GM19351 (cell line): ENCODE results near the gene LRRC56.
"Not testable (repeated sequence)": the region's sequence is repeated elsewhere in the genome, so short reads cannot be mapped to it uniquely, and the experiment has no call there.

ENCODE experiments used
- ATAC-seq: cut with Tn5 transposase; IDR thresholded peaks from one replicate; pipeline ENCODE4 v1.9.1; 2021; ENCODE audit warnings: mild to moderate bottlenecking, moderate library complexity; ENCODE audit not compliant: unreplicated experiment

Gene LRRC56

GRCh38 chr11:501001-501682 lies 36.2 kb upstream of the LRRC56 start:
- ATAC-seq, result no peak

- ATAC-seq, result no peak
Observed at GRCh38 chr11:501683-502287, 35.5 kb upstream of the LRRC56 start.

- ATAC-seq, result no peak
Observed at GRCh38 chr11:502288-503178, 34.8 kb upstream of the LRRC56 start.

GRCh38 chr11:503179-503981 lies 33.9 kb upstream of the LRRC56 start:
- peak; percentile 25 for ATAC-seq

GRCh38 chr11:504053-504993 lies 33.0 kb upstream of the LRRC56 start:
- ATAC-seq, result no peak

GRCh38 chr11:504994-505344 lies 32.4 kb upstream of the LRRC56 start:
- no peak for ATAC-seq

GRCh38 chr11:506238-506994 lies 30.9 kb upstream of the LRRC56 start:
- peak; percentile 67 for ATAC-seq

- ATAC-seq, result peak; percentile 43
Observed at GRCh38 chr11:506995-507726, 30.2 kb upstream of the LRRC56 start, which contains the start of gene RNH1. Gene RNH1 (minus strand): TSS chr11:507242. CDS start chr11:502162, 5,080 bp downstream.

- ATAC-seq, result no peak
Observed at GRCh38 chr11:507727-508515, 29.4 kb upstream of the LRRC56 start.

GRCh38 chr11:508956-509355 lies 28.4 kb upstream of the LRRC56 start:
- no peak for ATAC-seq

GRCh38 chr11:512761-513595 lies 24.3 kb upstream of the LRRC56 start:
- ATAC-seq, result no peak

- no peak for ATAC-seq
Observed at GRCh38 chr11:514606-515005, 22.7 kb upstream of the LRRC56 start.

- ATAC-seq, result no peak
Observed at GRCh38 chr11:515131-515530, 22.2 kb upstream of the LRRC56 start.

- no peak for ATAC-seq
Observed at GRCh38 chr11:516400-516799, 20.9 kb upstream of the LRRC56 start.

GRCh38 chr11:516918-517685 lies 20.2 kb upstream of the LRRC56 start:
- ATAC-seq, result not testable (repeated sequence)
